Tibial artery (tissue), 4 donors: ENCODE data around the gene ZW10.

Source experiments
- DNase-seq, 2 donors: peaks; one replicate each; pipeline ENCODE4 v3.0.0-alpha.2; 2019
- H3K27ac ChIP-seq, 2 donors: fragments of 200-600 bp; sonication (generic) in 1 of 2; 1 replicate in 1 of 2; 2 replicates in 1 of 2; pipeline ENCODE4 v1.5.1; 2018 to 2019; ENCODE audit warnings: mild to moderate bottlenecking in 1 of 2
- H3K27me3 ChIP-seq, 2 donors: fragments of 200-600 bp; sonication (generic) in 1 of 2; one replicate each; pipeline versions ENCODE4 v1.5.1 to v1.6.0; 2016 to 2019
- H3K36me3 ChIP-seq, 3 donors: fragments of 200-600 bp; sonication (generic) in 2 of 3; one replicate each; pipeline ENCODE4 v1.5.1; 2016 to 2019; ENCODE audit warnings: mild to moderate bottlenecking in 2 of 3
- H3K4me1 ChIP-seq, 4 donors: fragments of 200-600 bp; sonication (generic) in 2 of 4; 1 replicate in 3 of 4; 2 replicates in 1 of 4; pipeline ENCODE4 v1.5.1; 2016 to 2019
- H3K4me3 ChIP-seq, 2 donors: fragments of 200-600 bp; sonication (generic) in 1 of 2; 1 replicate in 1 of 2; 2 replicates in 1 of 2; pipeline ENCODE4 v1.5.1; 2018 to 2019; ENCODE audit warnings: mild to moderate bottlenecking in 2 of 2
- H3K9me3 ChIP-seq, 3 donors: fragments of 200-600 bp; sonication (generic) in 1 of 3; one replicate each; pipeline ENCODE4 v1.5.1; 2016 to 2019
- intact Hi-C: fragments of 100-400 bp; cut with DNase I; formaldehyde crosslinking; loops from one replicate; pipeline ENCODE4 v1.15.0; 2023; ENCODE audit warnings: low total_unique reads
- TF ChIP-seq, protein P1 (sequence below), 2 experiments: fragments of 200-600 bp in 1 of 2; fragments of 450-650 bp in 1 of 2; IDR thresholded peaks; one replicate each; pipeline ENCODE4 v1.5.1; 2017 to 2019; ENCODE audit warnings: antibody characterized with exemption in 2 of 2, mild to moderate bottlenecking in 1 of 2, moderate library complexity in 1 of 2

ZW10 gene

DNA sequence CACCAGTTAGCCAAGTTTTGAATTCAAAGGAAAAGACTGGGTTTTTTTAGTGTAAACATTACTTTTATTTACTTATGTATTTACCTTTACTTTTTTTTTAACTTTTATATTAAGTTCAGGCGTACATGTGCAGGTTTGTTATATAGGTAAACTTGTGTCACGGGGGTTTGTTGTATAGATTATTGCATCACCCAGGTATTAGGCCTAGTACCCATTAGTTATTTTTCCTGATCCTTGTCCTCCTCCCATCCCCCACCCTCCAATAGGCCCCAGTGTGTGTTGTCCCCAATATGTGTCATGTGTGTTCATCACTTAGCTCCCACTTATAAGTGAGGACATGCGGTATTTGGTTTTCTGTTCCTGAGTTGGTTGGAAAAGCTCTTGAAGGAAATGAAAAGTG lies 20.6 kb downstream of the ZW10 start:
- Histone ChIP-seq H3K4me1 (no peaks in the 10 kb centered on the region), H3K9me3 (no peaks in the 10 kb centered on the region), H3K27ac (no peak overlapping the region), H3K27me3 (no peaks in the 10 kb centered on the region), H3K36me3 (peaks cover 59 to 75% (median 59%) of the 10 kb centered on the region in 3 donors), H3K4me3 (no peak overlapping the region)
- DNase-seq = no peak
- TF ChIP-seq, protein P1, sequence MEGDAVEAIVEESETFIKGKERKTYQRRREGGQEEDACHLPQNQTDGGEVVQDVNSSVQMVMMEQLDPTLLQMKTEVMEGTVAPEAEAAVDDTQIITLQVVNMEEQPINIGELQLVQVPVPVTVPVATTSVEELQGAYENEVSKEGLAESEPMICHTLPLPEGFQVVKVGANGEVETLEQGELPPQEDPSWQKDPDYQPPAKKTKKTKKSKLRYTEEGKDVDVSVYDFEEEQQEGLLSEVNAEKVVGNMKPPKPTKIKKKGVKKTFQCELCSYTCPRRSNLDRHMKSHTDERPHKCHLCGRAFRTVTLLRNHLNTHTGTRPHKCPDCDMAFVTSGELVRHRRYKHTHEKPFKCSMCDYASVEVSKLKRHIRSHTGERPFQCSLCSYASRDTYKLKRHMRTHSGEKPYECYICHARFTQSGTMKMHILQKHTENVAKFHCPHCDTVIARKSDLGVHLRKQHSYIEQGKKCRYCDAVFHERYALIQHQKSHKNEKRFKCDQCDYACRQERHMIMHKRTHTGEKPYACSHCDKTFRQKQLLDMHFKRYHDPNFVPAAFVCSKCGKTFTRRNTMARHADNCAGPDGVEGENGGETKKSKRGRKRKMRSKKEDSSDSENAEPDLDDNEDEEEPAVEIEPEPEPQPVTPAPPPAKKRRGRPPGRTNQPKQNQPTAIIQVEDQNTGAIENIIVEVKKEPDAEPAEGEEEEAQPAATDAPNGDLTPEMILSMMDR (IDR thresholded peaks at IDR 0.05) = no peak
- intact Hi-C loops = loop anchor here (1.0 kb wide), 1 partner anchor 43 kb away; no protein-coding TSS in a partner anchor

DNA sequence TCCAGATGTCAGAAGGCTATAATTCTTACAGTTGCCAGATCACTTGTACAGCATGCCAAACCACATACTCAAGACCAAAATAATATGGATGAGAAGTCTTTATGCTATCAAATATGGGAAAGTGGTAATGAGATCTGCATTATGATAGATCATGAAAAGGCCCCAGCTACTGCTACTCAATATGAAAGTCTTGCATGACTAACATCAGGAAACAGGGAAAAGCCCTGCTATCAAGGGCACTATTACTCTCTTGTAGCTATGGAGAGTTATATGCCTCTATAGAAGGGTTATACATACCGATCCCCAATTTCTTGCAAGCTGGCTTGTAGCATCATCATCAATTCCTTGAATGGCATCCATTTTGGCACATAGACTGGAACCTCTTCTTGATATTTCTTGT lies 37.2 kb downstream of the ZW10 start:
- H3K27ac ChIP-seq = no peak overlapping the region
- no peak for DNase-seq
- no peaks in the 10 kb centered on the region for H3K4me1 ChIP-seq
- TF ChIP-seq, protein P1 (IDR thresholded peaks at IDR 0.05) = no peak
- no peak overlapping the region for H3K4me3 ChIP-seq
- H3K9me3 ChIP-seq = no peaks in the 10 kb centered on the region
- intact Hi-C loops = no loop called here
- H3K27me3 ChIP-seq = no peaks in the 10 kb centered on the region
- H3K36me3 ChIP-seq = peaks cover 55 to 89% (median 79%) of the 10 kb centered on the region in 3 donors

DNA sequence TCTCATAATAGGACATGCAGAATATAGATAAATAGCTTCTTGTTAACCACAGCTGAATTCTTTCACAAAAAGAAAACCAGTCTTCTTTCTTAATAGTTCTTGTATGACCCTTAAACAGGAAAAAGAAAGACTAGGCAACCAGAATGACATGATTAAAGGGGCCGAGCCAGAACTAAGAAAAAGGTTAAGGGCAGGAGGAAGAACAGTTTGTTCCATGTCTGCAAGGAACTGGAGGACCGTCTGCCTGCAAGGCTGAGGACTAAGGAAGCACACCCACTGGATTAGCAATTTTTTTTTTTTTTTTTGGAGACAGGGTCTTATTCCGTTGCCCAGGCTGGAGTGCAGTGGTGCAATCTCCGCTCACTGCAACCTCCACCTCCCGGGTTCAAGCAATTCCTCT lies 41.4 kb downstream of the ZW10 start:
- Histone ChIP-seq H3K27me3 (no peaks in the 10 kb centered on the region), H3K36me3 (peaks cover 23 to 49% (median 43%) of the 10 kb centered on the region in 3 donors), H3K27ac (no peak overlapping the region), H3K4me3 (no peak overlapping the region), H3K4me1 (peaks cover 0 to 8% (median 0%) of the 10 kb centered on the region in 4 donors), H3K9me3 (no peaks in the 10 kb centered on the region)
- DNase-seq = no peak
- intact Hi-C loops = no loop called here
- TF ChIP-seq, protein P1 (IDR thresholded peaks at IDR 0.05) = no peak

DNA sequence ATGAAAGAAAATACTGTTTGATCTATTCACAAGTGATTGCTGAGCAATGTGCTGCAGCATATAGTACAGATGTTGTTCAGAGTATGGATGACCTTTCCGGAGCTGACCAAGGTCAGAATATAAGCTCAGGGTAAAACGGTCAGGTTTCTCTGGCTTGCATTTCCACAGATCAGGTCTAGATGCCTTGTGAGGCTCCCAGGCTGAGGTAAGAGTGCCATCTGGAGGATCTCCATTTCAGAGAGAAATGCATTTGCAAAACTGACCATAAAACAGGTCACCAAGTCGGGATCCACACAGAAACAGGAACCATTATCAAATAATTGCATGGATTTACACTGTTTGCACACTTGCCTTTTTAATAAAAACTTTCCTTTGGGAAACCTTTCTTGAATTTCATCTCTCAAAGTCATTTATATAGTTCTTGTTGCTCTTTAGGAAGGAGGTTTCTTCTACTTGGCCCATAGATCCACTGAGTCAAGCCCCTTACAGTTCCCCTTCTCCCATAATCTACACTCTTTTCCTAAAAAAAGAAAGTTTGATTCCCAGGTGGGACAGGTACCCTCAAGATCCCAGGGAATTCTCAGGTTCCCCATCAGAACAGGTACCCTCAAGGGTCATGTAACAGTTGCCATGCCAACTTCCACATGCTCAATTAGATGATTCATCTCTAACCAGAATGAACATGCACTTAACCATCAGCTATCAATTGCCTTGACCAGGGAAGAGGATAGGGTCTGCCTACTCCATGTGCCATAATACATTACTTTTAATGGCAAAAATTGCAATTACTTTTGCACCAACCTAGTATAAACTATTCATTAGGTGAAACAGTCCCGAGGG lies 42.4 kb downstream of the ZW10 start:
- TF ChIP-seq, protein P1 (IDR thresholded peaks at IDR 0.05) = peak; percentile 49 to 76
- no peaks in the 10 kb centered on the region for H3K27me3 ChIP-seq
- no peak for DNase-seq
- H3K4me1 ChIP-seq = peaks cover 0 to 8% (median 0%) of the 10 kb centered on the region in 4 donors
- no peak overlapping the region for H3K27ac ChIP-seq
- intact Hi-C loops = loop anchor here (2.0 kb wide), 1 partner anchor 426 kb away; no protein-coding TSS in a partner anchor
- peaks cover 13 to 39% (median 33%) of the 10 kb centered on the region in 3 donors for H3K36me3 ChIP-seq
- no peak overlapping the region for H3K4me3 ChIP-seq
- no peaks in the 10 kb centered on the region for H3K9me3 ChIP-seq

DNA sequence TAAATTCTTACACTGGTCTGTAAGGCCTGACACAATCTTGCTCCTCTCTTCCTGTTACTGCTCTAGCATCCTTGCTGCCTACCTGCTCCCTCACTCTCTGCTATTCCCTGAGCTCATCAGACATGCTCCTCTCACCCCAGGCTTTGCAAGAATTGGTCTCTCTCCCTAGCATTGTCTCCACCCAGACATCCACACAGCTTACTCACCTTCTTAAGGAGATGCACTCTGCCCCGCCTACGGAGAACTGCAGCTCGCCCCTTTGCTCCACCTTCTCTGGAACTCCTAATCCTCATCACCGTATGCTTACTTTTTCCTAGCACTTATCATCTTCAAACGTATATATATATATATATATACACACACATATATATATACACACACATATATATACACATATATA lies 44.0 kb downstream of the ZW10 start:
- Histone ChIP-seq H3K36me3 (peaks cover 0 to 24% (median 18%) of the 10 kb centered on the region in 3 donors), H3K9me3 (no peaks in the 10 kb centered on the region), H3K27ac (no peak overlapping the region), H3K27me3 (no peaks in the 10 kb centered on the region), H3K4me1 (peaks cover 0 to 8% (median 0%) of the 10 kb centered on the region in 4 donors), H3K4me3 (no peak overlapping the region)
- no peak for DNase-seq
- intact Hi-C loops = no loop called here
- TF ChIP-seq, protein P1 (IDR thresholded peaks at IDR 0.05) = no peak
